Ectodermal cell (in vitro differentiated cells): Measurements from ENCODE around the gene ZMYND10.

Experiments used
- H3K27ac ChIP-seq: 2 replicates; pipeline ENCODE4 v1.7.0; 2013; ENCODE audit warnings: mild to moderate bottlenecking, low read depth, low read length; ENCODE audit not compliant: insufficient read depth, poor library complexity, severe bottlenecking
- H3K27me3 ChIP-seq: 2 replicates; pipeline ENCODE4 v1.7.0; 2013; ENCODE audit warnings: mild to moderate bottlenecking, low read length; ENCODE audit not compliant: insufficient read depth, control insufficient read depth, poor library complexity, severe bottlenecking
- H3K36me3 ChIP-seq: one replicate; pipeline ENCODE4 v1.7.0; 2013; ENCODE audit warnings: low read length; ENCODE audit not compliant: control insufficient read depth, insufficient read depth
- H3K4me1 ChIP-seq: one replicate; pipeline ENCODE4 v1.7.0; 2013; ENCODE audit warnings: low read length; ENCODE audit not compliant: control insufficient read depth, insufficient read depth
- H3K4me3 ChIP-seq: 2 replicates; pipeline ENCODE4 v1.7.0; 2013; ENCODE audit warnings: low read depth, low read length, control low read depth; ENCODE audit not compliant: insufficient read depth
- H3K9me3 ChIP-seq: 2 replicates; pipeline ENCODE4 v1.7.0; 2013; ENCODE audit warnings: mild to moderate bottlenecking, low read length, moderate library complexity; ENCODE audit not compliant: control insufficient read depth
- WGBS, 2 experiments: methylation state at CpG; one replicate each; pipeline ENCODE4 v1.1.7; 2013; ENCODE audit warnings: missing lambda C conversion rate in 2 of 2; 5-methylcytosine and 5-hydroxymethylcytosine counted together

The ZMYND10 gene

GRCh38 chr3:50338965-50339364, 6.6 kb downstream of the ZMYND10 start:
- Histone ChIP-seq H3K4me3 (no peak overlapping the region), H3K9me3 (no peaks in the 10 kb centered on the region), H3K4me1 (peaks cover 13% of the 10 kb centered on the region), H3K36me3 (peaks cover 4% of the 10 kb centered on the region), H3K27me3 (peaks cover 64% of the 10 kb centered on the region), H3K27ac (no peak overlapping the region)
- WGBS, 2 experiments, result 90% methylated on average over 5 of the region's 5 CpGs

GRCh38 chr3:50337175-50337861, 8.2 kb downstream of the ZMYND10 start:
- peak overlapping the region; percentile 61 for H3K4me3 ChIP-seq
- peaks cover 13% of the 10 kb centered on the region for H3K4me1 ChIP-seq
- 0% methylated on average over 79 of the region's 79 CpGs for WGBS, 2 experiments
- peaks cover 4% of the 10 kb centered on the region for H3K36me3 ChIP-seq
- peak overlapping the region; percentile 86 for H3K27ac ChIP-seq
- H3K9me3 ChIP-seq, result no peaks in the 10 kb centered on the region
- peaks cover 47% of the 10 kb centered on the region for H3K27me3 ChIP-seq

GRCh38 chr3:50336452-50337174, 8.9 kb downstream of the ZMYND10 start:
- peak overlapping the region; percentile 61 for H3K4me3 ChIP-seq
- H3K36me3 ChIP-seq, result peaks cover 9% of the 10 kb centered on the region
- H3K27ac ChIP-seq, result peak overlapping the region; percentile 86
- H3K9me3 ChIP-seq, result no peaks in the 10 kb centered on the region
- H3K4me1 ChIP-seq, result peaks cover 13% of the 10 kb centered on the region
- H3K27me3 ChIP-seq, result peaks cover 40% of the 10 kb centered on the region
- WGBS, 2 experiments, result 0 to 1% methylated on average over 31 of the region's 31 CpGs

- WGBS, 2 experiments, result 92% methylated on average over 5 of the region's 5 CpGs
- no peaks in the 10 kb centered on the region for H3K9me3 ChIP-seq
- peaks cover 13% of the 10 kb centered on the region for H3K4me1 ChIP-seq
- H3K36me3 ChIP-seq, result peaks cover 30% of the 10 kb centered on the region
- peaks cover 19% of the 10 kb centered on the region for H3K27me3 ChIP-seq
- H3K4me3 ChIP-seq, result no peak overlapping the region
- no peak overlapping the region for H3K27ac ChIP-seq
Measured at GRCh38 chr3:50334339-50335075, 11.0 kb downstream of the ZMYND10 start.

- no peak overlapping the region for H3K4me3 ChIP-seq
- peaks cover 34% of the 10 kb centered on the region for H3K36me3 ChIP-seq
- peaks cover 12% of the 10 kb centered on the region for H3K27me3 ChIP-seq
- no peak overlapping the region for H3K27ac ChIP-seq
- WGBS, 2 experiments, result 94% methylated on average over 12 of the region's 12 CpGs
- H3K9me3 ChIP-seq, result no peaks in the 10 kb centered on the region
- peaks cover 13% of the 10 kb centered on the region for H3K4me1 ChIP-seq
Measured at GRCh38 chr3:50333744-50334328, 11.7 kb downstream of the ZMYND10 start.

- no peak overlapping the region for H3K27ac ChIP-seq
Measured at GRCh38 chr3:50331364-50331907, 14.1 kb downstream of the ZMYND10 start.

GRCh38 chr3:50330330-50330729, 15.2 kb downstream of the ZMYND10 start:
- Histone ChIP-seq H3K9me3 (no peaks in the 10 kb centered on the region), H3K27me3 (no peaks in the 10 kb centered on the region), H3K36me3 (peaks cover 37% of the 10 kb centered on the region), H3K4me1 (peaks cover 3% of the 10 kb centered on the region), H3K27ac (no peak overlapping the region), H3K4me3 (no peak overlapping the region)
- WGBS, 2 experiments, result 96% methylated on average over 10 of the region's 10 CpGs

More at GRCh38 chr3:50331364-50331907, 14.1 kb downstream of the ZMYND10 start:
- Histone ChIP-seq H3K36me3 (peaks cover 34% of the 10 kb centered on the region), H3K4me1 (peaks cover 9% of the 10 kb centered on the region), H3K27me3 (no peaks in the 10 kb centered on the region), H3K4me3 (no peak overlapping the region), H3K9me3 (no peaks in the 10 kb centered on the region)
- 96 to 98% methylated on average over 19 of the region's 19 CpGs for WGBS, 2 experiments

GRCh38 chr3:50327943-50328691, 17.4 kb downstream of the ZMYND10 start, which contains the start of gene TUSC2:
Gene TUSC2 (minus strand): TSS chr3:50328223. CDS start chr3:50328099, 124 bp downstream.
- Histone ChIP-seq H3K4me3 (peak within 1 kb of the TSS; percentile 87), H3K9me3 (no peaks in the 10 kb centered on the region), H3K4me1 (peaks cover 5% of the 10 kb centered on the region), H3K36me3 (peaks cover 33% of the 10 kb centered on the region), H3K27me3 (no peaks in the 10 kb centered on the region), H3K27ac (no peak within 1 kb of the TSS)
- 6 to 7% methylated on average over 55 of the region's 55 CpGs for WGBS, 2 experiments

GRCh38 chr3:50327129-50327528, 18.4 kb downstream of the ZMYND10 start:
- Histone ChIP-seq H3K4me1 (peaks cover 14% of the 10 kb centered on the region), H3K9me3 (no peaks in the 10 kb centered on the region), H3K27ac (no peak overlapping the region), H3K36me3 (peaks cover 33% of the 10 kb centered on the region), H3K27me3 (no peaks in the 10 kb centered on the region), H3K4me3 (peak overlapping the region; percentile 87)
- WGBS, 2 experiments, result 83 to 84% methylated on average over 4 of the region's 4 CpGs
